LHCN-M2 (cell line): ENCODE data around the gene IGF2. TPM values are rescaled to one million over a fixed set of nuclear protein-coding genes. Genes with fewer than 3 reads are reported as not detected.

Experiments used
- DNase-seq: peaks from one replicate; pipeline ENCODE4 v3.0.0-alpha.2; 2012; ENCODE audit warnings: low read depth
- total RNA-seq: library from RNA; depleted of rRNA; stranded (reverse); fragments of >200 nt; gene quantifications from 2 replicates; pipeline ENCODE4 v1.2.3, GENCODE V29; 2014

IGF2 gene
- total RNA-seq, 1 experiment from 2014 or later: 173 TPM

DNA sequence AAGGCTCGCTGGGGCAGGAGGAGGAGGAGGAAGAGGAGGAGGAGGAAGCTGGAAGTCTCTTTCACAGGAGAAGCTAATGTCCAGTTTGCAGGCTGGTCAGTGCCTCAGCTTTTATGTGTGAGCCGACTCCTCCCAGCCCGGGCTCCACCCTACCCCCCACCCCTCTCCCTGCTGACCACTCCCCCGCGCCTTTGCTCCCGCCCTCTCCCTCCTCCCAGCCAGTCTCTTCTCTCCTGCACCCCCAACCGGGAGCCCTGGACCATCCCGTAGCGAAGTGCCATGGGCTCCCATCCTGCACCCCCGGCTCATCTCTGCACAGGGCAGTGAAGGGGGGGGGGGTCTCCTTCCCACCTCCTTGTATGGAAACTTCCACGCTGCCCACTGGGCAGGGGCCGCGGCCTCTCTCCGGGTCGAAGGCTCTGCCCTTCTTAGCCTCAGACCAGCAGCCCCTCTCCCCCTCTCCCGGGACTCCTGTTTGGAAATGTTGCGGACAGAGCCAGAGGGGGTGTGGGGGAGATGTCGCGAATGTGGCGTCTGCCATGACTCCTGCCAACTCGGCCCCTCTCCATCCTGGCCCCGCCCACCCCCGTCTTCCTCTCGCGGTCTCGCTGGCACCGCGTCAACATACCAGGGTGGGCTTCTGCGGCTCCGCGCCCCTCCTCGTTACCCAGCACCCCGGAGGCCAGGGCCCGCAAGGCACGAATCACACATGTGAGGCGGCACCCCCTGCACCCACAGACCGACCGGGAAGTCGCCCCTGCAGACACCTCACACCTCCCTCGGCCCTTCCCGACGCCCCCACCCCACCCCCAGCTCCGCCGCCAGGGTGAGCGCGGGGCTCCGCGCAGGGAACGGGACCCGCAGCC is 1.8 kb downstream of the IGF2 start:
- DNase-seq: peak; percentile 87

DNA sequence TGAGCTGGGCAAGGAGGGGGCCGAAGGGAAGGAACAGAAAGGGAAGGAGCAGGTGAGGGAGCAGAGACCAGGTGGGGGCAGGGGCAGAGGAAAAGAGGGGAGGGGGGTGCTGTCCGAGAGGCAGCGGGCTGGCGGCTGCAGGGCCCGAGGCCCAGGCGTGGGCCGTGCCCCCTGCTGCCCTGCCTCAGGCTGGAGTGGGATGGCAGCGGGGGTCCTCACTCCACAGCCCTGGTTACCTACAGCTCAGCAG is 2.3 kb downstream of the IGF2 start:
- DNase-seq: no peak

DNA sequence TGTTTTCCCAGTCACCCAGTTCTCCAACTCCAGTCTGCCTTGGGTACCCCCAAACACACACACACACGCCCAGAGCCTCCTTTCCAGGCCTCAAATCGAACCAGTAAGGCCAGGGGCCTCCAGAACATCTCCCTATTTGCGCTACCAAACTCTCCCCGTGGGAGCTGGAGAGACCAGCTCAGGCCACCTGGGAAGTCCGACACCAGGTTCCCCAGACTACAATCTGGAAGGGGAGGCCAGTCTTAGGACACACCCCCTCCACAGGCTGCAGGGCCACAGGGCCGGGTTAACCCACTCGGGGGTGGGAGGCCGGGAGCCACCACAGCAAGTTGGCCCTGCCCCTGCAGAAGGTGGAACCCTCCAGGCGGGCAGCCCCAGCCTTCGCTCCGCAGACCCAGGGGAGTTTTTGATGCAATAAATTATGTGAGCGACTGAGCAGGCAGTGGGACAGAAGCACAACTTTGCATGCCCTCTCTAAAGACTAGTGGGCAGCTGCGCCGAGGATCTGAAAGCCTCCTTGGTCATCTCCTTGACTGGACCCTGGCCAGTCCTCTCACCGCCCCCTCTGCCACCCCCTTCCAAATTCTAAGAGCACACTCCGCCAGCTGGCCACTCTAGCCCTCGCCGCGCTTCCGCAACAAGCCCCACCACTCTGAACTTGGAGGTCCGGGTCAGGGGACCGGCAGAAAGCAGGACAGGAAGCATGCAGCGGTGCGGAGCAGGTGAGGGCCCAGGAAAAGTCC is 2.8 kb downstream of the IGF2 start:
- DNase-seq: no peak

DNA sequence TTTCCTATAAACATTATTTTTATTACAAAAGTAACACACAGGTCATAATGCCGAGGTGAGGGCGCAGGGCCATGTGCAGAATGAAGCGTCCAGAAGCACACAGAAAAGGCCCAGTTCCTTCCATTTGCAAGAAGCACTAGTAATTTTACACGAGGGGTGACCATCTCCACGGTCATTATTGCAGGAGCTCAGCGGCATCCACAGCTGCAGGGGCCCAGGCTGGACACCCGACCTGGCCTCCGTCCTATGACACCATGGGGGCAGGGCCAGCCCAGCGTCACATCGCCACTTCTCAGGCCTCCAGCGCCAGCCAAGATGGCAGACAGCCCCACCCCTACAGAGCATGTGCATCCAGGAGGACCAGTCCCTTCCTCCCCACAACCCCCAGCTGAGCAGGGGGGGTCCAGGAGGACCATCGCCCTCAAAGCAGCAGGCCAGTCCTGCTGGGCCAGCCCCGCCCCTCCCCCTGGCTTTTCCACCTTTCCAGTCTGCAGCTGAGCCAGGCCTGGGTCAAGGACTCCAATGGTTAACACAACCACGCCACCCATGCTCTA is 3.5 kb downstream of the IGF2 start:
- DNase-seq: no peak

DNA sequence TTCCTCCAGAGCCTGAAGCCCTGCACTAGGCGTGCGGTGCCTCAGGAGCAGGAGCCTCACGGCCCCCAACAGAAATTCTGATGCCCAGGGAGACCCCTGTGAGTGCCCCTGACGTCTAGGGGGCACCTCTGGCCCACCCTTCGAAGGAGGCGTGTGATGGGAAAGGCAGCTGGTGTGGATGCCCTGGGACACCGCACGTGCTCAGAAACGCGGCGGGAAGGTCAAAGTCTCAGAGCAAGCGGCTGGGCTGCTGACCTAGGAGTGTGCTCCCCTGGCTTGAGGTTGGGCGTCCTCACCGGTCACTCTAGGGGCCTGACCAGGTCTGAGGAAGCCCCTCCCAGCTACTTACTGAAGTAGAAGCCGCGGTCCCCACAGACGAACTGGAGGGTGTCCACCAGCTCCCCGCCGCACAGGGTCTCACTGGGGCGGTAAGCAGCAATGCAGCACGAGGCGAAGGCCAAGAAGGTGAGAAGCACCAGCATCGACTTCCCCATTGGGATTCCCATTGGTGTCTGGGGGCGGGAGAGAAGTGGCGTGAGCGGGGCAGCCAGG is 4.1 kb downstream of the IGF2 start:
- DNase-seq: no peak

DNA sequence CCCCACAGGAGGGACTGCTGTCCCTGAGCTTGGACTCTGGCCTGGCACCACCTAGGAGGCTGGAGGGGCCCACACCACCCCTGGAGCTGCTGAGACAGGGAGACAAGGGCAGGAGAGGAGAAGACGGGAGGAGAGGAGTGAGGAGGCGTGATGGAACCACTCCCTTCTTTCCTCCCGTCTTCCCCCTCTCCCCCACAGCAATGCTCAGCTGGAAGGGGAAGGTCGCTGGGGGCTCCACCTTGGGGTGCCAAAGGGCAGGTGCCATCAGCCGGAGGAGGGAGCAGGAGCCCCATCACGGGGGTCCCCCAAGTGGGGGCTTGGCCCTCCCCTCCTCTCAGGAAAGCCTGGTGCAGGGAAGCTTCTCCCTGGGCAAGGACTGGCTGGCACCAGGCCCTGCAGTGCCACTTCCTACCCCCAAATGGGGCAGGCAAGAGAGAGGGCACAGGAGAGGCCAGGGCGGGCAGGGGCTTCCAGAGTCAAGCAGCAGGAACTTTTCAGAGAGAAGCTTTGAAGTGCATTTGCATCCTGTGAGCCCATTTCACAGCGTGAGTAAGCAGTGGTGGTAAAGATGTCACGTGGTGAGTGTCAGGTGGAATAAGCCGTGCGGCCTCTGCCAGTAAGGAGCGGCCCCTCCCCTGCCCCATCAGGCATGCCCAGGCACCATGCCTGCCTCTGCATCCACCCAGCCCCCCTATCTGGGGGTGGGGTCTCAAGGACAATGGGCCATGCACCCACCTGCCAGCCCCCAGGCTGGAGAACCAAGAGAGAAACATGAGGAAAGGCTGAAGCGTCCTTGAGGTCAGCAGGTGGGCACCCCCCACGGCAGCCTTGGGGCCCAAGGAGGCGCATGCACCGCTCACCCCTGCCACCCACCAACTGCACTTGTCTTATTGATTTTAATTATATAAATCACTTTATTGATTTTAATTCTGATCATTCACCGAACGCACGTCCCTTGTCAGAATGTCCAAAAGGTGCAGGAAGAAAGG is 4.9 kb downstream of the IGF2 start:
- no peak for DNase-seq

DNA sequence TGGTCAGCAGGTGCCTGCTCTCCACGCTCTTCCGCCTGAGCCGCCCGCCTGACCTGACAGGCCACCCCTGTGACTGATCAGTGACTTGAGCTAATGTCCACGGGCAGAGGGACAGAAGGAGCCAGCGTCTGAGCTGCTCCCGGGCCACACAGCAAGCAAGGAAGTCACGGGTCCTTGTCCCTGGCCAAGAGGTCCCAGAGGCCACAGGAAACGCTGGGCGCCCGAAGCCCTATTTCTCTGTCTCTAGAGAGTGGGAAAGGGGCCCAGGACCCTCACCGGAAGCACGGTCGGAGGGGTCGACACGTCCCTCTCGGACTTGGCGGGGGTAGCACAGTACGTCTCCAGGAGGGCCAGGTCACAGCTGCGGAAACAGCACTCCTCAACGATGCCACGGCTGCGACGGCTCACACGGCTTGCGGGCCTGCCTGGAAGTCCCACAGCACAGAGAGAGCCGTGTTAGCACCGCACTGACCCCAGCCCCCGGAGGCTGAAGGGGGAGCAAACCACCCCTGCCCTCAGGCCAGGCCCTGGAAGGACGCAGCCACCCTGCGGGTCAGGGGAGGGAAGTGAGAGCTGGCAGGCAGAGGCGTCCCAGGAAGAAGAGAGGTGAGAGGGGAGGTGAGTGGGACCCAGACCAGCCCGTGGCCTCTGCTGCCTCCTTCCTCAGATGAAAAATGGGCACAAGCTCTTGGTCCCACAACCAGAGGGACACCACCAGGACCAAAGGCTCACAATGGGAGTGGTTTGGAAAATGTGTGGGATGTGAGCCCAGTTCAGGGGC is 5.8 kb downstream of the IGF2 start:
- no peak for DNase-seq

DNA sequence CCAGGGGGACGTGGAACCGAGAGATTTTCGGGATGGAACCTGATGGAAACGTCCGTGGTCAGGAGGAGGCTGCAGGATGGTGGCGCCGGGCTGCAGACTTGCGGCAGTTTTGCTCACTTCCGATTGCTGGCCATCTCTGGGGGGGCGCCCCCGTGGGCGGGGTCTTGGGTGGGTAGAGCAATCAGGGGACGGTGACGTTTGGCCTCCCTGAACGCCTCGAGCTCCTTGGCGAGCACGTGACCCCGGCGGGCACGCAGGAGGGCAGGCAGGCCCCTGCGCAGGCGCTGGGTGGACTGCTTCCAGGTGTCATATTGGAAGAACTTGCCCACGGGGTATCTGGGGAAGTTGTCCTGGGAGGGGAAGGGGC is 6.3 kb downstream of the IGF2 start:
- DNase-seq: no peak

DNA sequence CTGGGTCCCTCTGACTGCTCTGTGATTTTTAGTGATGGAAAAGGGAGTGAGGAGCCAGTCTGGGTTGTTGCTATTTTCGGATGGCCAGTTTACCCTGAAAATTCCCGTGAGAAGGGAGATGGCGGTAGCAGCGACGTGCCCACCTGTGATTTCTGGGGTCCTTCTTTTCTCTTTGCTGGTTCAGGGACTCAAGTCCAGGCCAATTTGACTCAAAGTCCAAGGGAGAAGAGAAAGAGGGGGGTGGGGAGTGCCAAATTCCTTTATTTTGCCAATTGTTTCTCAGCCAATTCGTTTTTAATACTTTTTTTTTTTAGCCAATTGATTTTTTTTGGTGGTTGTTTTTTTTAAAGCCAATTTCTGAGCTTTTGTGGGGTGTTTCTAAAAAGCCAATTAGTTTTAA is 6.9 kb downstream of the IGF2 start:
- no peak for DNase-seq

DNA sequence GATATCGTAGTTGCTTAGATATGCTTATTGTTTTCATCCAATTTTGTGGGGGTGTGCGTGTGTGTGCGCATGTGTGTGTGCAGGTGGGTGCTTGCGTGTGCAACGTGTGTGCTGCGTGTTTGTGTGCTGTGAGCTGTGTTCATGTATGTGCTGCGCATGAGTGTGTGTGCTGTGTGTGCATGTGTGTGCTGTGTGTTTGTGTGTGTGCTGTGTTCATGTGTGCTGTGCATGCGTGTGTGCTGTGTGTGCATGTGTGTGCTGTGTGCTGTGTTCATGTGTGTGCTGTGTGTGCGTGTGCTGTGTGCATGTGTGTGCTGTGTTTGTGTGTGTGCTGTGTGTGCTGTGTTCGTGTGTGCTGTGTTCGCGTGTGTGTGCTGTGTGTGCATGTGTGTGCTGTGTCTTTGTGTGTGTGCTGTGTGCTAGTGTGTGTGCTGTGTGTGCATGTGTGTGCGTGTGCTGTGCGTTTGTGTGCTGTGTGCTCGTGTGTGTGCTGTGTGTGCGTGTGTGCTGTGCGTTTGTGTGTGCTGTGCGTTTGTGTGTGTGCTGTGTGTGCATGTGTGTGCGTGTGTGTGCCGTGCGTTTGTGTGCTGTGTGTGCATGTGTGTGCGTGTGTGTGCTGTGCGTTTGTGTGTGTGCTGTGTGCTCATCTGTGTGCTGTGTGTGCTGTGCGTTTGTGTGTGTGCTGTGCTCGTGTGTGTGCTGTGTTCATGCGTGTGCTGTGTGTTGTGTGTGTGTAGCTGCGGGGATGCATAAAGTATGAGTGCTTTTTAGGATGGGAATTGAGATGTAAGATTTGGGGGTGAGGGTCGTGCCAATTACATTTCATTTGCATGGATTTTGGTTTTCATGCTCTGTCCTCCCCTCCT is 7.6 kb downstream of the IGF2 start:
- no peak for DNase-seq

DNA sequence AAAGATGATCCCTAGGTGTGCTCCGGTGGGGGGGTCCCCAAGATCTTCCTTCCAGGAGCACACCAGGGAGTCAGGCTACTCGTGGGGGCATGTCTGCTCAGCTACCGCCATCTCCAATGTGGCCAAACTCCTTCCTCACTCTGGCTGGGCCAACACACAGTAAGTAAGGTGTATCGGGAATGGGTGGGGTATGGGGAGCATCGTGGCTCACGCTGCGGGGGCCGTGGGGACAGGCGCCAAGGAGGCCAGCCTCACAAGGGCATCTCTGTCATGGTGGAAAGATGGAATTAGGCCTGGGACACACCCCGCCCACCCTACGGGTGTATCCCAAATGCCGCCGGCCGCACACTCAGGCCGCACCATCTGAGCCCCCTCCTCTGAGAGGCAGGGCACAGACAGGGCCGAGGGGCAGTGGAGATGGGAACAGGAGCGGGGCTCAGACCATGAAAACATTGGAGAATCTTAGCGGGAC is 8.3 kb downstream of the IGF2 start:
- no peak for DNase-seq

DNA sequence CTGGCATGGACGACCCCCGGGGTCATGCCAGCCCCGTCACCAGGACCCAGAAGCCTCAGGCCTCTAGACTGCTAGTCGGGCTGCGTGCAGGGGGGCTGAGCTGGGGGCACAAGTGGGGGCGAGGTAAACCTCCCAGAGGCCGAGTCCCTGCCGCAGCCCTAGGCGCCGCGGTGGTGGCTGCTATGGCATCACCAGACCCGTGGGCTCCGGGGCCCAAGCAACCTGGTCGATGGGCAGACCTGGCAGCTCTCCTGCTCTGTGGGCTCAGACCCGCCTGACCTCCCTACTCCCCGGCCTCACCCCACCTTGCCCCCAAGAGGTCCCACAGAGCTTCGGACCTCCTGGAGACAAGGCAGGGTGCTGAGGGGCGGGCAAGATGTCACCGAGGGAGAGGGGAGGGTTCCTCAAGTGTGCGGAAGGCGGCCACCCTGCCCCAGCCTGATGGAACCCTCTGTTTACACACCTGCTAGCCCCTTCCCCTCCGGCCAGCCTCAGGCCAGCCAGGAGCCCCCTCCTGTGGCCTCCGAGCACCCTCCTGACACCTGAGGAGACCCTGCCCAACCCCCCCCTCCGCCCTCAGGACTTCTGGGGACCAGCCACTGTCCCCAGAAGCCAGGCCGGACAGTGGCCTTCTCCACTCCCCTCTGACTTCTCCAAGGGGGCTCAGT is 9.4 kb downstream of the IGF2 start:
- DNase-seq: no peak

DNA sequence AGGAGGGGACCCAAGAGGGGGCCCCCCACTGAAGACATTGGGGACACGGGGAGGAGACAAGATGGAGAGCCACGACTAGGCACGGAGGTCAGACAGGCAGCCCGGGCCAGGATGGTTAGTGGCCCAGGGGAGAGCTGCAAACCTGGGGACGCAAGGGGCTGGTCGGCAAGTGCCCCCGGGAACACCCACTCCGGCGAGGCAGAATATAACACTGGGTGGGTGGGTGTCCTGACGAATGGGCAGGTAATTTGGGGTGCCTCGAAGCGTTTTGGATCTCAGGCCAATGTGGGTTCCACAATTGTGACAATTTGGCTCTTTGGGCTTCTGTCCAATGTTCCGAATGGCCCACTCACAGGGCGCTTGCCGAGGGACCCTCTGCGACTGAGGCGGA is 9.9 kb downstream of the IGF2 start:
- DNase-seq: no peak

DNA sequence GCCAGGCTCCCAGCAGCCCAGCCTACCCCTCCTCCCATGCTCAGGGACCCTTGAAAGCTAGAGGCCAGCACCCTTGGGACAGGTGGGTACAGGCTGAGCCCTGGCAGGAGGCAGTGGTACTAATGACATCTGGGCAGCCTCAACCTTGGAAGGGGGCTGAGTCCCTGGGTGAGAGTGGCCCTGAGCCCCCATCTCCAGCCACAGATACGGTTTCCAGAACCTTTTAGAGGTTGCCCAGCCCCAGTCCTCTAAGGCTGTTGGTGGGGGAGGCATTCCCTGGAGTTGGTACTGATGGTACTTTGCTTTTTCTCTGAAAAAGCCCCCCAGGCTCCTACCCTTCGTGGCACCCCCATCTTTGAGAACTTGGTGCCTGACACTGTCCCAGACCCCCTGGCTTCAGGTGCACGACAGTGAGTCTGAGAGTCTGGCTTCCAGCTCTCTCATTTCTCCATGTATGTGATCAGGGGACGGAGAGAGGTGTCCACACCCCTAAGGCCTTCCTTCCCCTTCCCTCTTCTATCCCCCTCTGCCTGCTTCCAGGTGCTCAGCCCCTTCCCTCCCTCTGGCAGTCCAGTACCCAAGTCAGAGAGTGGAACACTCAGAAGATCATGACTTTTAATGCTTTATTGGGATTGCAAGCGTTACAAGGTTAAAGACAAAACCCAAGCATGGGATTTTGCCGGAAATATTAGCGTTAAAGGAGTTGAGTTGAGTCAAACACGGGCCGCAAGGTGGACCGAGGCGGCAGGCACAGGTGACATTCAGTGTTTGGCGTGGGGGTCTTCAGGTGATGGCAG is 10.5 kb downstream of the IGF2 start:
- no peak for DNase-seq

DNA sequence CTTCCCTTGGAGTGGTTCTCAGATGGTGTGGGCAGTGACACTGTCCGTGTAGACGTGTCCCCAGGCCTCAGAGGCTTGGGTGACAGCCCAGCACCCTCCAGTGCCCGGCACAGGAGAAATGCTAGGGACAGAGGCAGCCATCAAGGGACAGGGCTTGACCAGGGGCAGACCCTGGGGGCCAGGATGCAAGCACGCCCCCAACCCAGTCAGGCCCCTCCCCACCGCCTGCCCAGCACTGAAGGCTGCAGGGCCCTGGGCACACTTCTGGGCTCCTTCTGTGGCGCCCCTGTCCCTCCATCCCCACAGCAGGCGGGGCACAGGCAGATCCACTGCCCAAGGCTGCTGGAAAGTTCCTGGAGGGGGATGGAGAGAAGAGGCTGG is 11.1 kb downstream of the IGF2 start:
- DNase-seq: no peak

DNA sequence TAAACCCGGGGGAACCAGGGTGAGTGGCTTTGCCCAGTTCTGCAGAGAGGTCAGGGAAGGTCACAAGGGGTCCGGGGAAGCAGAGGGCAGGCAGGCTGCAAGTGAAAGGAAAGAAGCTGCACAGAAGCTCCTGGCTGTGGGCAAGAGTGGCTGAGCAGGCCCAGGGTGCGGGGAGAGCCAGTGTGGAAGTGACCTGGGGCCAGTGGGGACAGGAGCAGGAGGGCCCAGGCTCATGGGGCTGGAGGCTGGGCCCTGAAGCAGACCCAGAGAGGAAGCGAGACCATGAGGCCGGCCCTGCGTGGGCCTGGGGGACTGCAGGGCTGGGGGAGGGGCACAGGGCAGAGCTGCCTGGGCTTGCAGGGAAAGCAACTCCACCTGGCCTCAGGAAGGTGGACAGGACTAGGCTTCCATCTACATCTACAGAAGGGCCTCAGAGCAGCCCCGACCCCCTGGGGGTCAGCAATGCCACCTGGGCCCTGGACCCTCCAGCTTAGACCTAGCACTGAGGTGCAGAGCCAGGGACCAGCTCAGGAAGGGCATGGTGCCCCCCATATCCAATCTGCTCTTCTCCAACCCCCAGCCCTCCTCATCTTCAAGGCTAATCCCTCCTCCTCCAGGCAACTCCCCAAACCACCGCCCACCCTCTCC is 11.6 kb downstream of the IGF2 start:
- DNase-seq: no peak

DNA sequence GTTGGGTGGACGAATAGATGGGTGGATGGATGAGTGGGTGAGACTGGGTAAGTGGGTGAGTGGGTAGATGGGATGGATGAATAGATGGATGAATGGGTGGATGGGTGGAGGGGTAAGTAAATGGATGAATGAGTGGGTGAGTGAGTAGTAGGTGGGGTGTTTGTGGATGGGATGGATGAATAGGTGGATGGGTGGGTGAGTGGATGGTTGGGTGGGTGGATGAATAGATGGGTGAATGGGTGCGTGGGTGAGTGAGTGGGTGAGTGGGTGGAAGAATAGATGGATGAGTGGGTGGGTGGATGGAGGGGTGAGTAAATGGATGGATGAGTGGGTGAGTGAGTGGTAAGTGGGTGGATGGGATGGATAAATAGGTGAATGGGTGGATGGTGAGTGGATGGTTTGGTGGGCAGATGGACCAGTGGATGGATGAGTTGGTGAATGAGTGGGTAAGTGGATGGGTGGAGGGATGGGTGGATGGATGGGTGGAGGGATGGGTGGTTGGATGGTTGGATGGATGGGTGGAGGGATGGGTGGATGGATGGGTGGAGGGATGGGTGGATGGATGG is 12.6 kb downstream of the IGF2 start:
- no peak for DNase-seq
